GM18505 (cell line): ENCODE results near the gene NDUFS5.
"Not testable (repeated sequence)": the region's sequence is repeated elsewhere in the genome, so short reads cannot be mapped to it uniquely, and the experiment has no call there.

Experiments used
- ATAC-seq: cut with Tn5 transposase; IDR thresholded peaks from one replicate; pipeline ENCODE4 v1.9.1; 2021; ENCODE audit not compliant: unreplicated experiment
- POLR2A ChIP-seq: IDR thresholded peaks from 4 replicates; pipeline ENCODE4 v1.6.1; 2011; ENCODE audit warnings: borderline replicate concordance; ENCODE audit not compliant: insufficient read depth, insufficient read length; ENCODE audit errors: extremely low read depth

The NDUFS5 gene

DNA sequence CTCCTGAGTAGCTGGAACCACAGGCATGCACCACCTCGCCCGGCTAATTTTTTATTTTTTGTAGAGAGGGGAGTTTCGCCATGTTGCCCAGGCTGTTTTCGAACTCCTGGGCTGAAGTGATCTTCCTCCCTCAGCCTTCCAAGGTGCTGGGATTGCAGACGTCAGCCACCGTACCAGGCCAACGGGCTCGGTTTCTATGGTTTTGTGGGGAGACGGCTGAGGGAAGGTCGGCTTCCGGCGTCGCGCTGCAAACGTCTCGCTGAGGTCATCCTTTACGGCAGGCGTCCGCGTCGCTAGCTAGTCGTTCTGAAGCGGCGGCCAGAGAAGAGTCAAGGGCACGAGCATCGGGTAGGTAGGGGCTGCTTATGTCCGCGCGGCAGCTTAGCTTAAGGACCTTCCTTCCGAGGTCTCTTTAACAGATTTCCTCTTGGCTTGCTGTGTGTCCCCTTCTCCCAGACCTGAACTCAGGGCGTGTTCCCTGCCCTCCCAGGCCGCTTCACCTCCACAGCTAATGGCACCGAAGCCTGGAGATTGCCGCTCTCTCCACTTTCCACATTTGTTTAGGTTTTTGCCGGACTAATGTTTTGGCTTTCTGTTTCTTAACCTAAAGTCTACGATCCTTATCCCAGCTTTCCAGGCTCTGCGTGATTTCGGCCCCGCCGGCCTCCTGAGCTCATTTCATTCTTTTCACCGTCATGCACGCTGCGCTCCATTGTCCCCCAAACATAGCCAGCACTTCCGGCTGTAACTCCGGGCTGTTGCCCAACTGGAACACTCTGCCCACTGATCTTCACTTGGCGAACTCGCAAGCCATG lies at the start of gene NDUFS5:
NDUFS5 (plus strand) TSS at position 300 of the 815 bp plus-strand sequence. CDS start 2,375 bp downstream, outside the sequence.
- peak; percentile 79 for ATAC-seq
- TF ChIP-seq POLR2A = peak; percentile 85

DNA sequence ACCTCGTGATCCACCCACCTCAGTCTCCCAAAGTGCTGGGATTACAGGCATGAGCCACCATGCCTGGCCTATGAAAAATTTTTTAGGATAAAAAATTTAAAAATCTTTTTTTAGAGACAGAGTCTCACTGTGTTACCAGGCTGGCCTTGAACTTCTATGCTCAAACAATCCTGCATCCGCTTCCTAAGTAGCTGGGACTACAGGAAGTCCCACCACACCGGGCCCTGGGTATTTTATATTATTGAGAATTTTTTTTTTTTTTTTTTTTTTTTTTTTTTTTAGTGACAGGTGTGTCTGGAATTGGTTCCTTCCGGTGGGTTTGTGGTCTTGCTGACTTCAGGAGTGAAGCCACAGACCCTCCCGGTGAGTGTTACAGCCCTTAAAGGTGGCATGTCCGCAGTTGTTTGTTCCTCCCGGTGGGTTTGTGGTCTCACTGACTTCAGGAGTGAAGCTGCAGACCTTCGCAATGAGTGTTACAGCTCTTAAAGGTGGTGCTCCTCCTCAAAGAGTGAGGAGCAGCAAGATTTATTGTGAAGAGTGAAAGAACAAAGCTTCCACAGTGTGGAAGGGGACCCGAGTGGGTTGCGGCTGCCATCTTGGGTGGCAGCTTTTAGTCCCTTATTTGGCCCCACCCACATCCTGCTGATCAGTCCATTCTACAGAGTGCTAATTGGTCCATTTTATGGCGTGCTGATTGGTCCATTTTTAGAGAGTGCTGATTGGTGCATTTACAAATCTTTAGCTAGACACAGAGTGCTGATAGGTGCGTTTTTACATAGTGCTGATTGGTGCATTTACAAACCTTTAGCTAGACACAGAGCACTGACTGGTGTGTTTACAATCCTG lies 48.5 kb upstream of the NDUFS5 start:
- ATAC-seq = not testable (repeated sequence)

DNA sequence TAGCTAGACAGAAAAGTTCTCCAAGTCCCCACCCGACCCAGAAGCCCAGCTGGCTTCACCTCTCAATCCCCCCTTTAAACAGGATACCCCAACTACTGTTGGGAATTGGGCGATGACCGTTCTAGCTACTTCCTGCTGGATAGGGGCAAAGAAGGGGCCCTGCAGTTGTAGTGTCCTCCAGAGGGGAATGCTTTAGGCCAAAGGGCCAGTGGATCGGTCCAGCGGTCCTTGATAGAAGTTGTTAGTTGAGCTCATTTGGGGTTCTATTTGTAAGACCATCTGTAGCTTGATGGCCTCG lies 48.0 kb upstream of the NDUFS5 start:
- ATAC-seq = not testable (repeated sequence)

DNA sequence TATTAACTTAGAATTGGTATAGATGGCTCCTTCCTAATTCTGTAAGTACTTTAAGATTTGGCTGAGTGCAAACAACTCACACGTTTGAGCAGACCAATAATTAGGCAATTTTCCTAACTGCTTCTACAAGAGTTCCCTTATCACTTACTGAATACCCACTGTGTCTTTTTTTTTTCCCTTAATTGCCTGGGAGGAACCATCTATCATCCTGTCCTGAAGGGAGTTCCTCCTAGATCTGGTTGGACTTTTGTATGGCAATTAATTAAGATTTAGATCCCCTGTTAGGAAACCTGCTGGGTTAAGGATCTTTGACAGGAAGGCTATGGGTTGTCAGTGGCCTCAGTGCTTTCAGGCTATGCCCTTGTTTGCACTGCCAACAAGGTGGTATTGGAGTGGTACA lies 46.8 kb upstream of the NDUFS5 start:
- ATAC-seq = not testable (repeated sequence)

DNA sequence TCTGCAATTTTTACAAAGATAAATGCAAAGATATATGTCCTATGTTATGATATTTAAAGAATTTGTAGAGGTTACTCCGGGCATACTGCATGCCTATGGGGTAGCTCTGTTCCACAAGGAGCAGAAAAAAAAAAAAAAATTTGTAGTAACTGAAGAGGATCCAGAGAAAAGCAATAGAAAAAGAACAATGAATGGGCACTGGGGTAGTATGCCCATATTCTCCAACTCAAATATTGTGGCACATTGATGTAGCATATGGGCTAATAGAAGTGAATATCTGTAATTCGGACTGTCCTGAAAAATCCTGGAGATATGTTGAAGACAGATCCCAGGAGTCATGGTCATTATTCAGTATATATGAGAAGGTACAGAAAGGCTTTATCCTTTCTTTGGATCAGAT lies 36.2 kb upstream of the NDUFS5 start:
- ATAC-seq = no peak
- TF ChIP-seq POLR2A = no peak

DNA sequence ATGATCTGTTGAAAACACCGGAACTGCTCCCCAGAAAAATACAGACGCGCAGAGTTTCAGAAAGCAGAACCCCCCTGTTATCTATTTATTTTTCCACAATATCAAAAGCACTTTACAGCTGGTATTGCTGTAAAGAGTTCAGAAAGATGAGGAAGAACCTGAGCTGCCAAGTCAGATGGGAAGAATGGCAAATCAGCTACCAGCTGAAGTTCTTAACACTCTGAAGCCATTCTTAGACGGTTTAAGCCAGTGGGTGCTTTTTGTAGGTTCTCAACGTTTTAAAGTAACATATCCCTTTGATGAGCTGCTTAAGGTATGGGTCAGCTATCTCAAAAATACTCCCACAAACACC lies 35.8 kb upstream of the NDUFS5 start:
- no peak for ATAC-seq
- no peak for TF ChIP-seq POLR2A

DNA sequence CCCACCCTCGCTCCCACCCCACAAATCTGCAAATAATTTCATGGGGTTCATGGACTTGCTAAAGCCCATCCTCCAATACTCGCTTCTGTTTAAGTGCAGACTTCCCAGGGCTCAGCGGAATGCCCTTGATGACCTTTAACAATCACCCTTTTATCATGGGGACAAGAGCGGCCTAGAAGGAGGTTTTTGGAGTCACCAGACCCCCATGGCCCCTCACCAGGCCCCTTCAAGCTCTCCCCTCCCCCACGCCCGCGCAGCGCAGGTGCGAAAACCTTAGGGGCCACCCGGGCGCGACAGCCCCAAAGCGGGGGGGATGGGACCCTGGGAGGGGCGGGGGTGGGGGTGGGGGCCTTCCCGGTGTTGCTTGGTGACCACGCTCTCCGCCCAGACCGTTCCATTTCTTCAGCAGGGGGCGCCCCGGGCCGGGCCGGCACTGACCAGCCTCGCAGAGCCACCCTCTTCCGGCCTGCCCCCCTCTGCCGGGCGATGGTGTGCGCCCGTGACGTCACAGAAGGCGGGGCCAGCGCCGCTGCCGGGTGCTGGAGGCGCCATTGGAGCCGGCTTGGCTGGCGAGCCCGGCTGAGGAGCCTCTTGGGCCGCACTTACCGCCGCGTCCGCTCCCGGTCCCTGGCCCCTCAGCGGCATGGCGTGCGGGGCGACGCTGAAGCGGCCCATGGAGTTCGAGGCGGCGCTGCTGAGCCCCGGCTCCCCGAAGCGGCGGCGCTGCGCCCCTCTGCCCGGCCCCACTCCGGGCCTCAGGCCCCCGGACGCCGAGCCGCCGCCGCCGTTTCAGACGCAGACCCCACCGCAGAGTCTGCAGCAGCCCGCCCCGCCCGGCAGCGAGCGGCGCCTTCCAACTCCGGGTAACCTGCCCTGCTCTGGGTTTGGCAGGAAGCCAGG lies 35.2 kb upstream of the NDUFS5 start, which contains the start of gene AKIRIN1:
AKIRIN1 (plus strand) TSS at position 539 of the 900 bp plus-strand sequence; CDS start at position 644, 105 bp downstream.
- TF ChIP-seq POLR2A = peak; percentile 97
- ATAC-seq = peak; percentile 93

DNA sequence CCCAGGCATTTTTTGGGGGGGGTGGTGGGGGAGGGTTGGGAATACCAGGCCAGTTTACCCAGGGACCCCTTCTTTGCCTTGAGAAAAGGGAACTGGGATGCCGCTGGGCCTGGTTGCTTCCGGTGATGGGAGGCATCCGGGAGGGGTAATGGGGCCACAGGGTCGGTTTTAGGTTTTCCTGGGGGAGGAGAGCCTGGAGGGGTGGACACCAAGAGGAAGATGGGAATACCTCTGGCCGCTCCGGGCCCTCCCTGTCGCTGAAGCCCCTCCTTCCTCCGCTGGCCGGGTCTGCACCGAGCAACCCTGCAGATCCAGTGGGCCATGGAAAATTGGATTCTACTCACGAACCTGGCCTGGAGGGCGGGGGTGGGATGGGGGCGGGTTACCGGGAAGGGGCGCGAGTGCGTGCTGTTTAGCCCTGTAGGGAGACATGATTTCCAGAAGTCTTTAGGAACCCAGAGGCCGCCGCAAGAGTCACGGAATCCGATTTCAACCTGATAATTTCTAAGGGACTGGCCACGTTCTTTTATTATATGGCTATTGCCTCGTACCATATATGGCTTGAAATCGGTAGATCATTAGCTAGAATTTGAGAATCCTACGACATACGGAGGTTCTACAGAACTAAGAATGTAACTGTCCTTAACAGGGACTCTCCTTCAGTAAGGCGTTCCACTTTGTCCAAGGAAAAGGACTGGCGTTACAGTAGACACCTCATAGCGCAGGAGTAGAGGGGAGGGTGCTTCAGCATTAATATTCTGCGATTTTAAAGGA lies 34.3 kb upstream of the NDUFS5 start:
- ATAC-seq = no peak
- no peak for TF ChIP-seq POLR2A

DNA sequence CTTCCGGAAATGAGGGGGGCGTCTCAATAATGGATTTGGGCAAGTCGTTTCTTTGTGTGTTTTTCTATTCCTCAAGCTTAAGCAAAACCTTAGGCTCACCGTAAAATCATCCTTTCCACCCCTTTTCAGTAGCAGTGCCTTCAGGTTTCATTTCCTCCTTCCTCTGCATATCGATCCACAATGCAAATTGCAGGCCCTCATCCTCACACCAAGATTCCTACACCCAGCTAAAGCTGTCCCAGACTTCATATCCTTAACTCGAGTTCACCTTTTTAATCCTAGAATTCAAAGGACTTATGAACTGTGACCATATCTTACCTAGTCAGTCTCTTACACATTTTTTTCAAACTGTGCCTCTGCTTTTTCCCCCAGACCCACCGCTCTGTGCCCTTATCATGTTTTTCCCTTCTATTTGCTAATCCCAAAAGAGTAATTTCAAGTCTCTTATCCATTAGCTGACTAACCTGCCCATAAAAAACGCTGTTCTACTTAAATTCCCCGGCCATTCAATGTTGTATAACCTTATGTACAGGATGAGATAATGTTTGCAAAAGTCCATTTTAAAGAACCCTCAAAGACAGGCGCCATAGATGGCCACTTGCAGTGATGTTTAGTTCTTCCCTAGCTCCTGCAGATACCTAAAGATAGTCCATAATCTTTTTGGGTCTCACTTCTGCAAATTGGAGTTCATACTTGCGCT lies 33.6 kb upstream of the NDUFS5 start:
- peak; percentile 22 for TF ChIP-seq POLR2A
- no peak for ATAC-seq

DNA sequence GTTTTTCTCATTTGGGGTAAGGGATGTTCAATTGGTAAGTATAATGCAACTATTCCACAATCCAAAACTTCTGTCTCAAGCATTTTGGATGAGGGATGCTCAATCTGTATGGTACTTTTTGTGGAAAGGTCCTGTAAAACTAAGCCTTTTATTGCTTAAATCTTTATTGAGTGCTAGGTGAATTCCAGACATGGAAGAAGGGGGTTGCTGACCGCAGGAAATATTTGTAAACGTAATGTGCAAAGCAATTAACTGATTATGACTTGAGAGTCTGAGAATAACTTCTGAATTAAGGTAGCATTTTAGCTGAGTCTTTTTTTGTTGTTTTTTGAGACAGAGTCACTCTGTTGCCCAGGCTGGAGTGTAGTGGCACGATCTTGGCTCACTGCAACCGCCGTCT lies 32.0 kb upstream of the NDUFS5 start:
- ATAC-seq = no peak
- TF ChIP-seq POLR2A = no peak

DNA sequence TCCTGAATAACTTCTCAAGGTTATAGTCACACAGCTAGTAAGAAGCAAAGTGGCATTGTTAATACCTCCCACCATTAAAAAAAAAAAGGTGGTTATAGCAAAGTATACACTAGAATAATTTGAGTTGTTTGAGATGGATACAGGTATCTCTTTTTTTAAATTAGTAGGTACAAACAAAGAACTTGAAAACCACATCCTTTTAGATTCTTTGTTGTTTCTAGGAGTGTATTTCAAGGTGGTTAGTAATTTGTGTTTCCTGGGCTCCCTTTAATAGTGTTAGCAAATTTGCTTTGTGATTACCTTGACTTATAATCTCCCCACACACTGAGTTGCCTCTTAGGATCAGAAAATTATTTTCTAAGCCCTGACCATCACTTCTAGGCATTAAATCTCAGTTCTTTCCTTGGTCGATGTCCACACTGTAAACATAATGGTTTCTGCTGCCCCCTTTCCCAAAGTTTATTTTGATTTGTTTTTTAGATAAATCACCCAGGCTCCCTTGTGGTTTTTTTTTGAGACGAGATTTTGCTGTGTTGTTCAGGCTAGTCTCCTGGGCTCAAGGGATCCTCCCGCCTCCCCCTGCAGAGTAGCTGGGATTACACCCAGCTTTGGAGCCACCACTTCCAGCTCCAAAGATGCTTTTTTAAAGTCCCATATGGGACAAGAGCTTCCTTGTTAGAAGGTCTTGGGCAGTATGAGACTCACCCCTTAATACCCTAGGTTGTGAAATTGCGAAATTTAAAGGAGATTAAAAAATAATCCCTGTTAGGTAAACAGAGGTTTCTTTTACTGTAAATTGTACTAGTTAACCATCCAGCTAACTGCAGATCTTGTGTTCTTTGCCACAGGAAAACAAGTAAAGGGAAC lies 28.9 kb upstream of the NDUFS5 start:
- ATAC-seq = no peak
- no peak for TF ChIP-seq POLR2A

DNA sequence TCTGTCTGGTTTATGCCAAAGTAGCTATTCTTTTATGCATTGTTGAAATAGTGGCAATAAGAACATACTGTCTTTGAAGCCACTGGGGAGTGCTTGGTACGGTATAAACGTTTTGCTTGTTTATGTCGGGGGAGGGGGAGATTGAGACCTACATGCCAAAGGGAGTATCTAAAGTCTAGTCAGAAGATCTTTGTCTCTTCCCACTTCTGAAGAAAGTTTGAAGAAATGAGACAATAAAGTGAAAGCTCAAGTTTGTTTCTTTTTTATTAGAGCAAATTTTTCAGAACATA lies 28.3 kb upstream of the NDUFS5 start:
- TF ChIP-seq POLR2A = no peak
- no peak for ATAC-seq
